Limb (tissue), 2 donors: ENCODE results near the gene RGS11.

ENCODE experiments used
- DNase-seq, 2 donors: peaks; one replicate each; pipeline ENCODE4 v3.0.0-alpha.2; 2016; ENCODE audit errors: extremely low spot score in 2 of 2

Gene RGS11

GRCh38 chr16:296806-297510, 21.2 kb upstream of the RGS11 start:
- DNase-seq = no peak

GRCh38 chr16:296276-296675, 20.5 kb upstream of the RGS11 start:
- DNase-seq = no peak

GRCh38 chr16:293043-293775, 17.5 kb upstream of the RGS11 start:
- no peak for DNase-seq

- no peak for DNase-seq
Measured at GRCh38 chr16:291539-291938, 15.8 kb upstream of the RGS11 start.

GRCh38 chr16:290681-291405, 15.1 kb upstream of the RGS11 start:
- DNase-seq = no peak

- DNase-seq = no peak
Measured at GRCh38 chr16:290015-290680, 14.4 kb upstream of the RGS11 start.

- DNase-seq = no peak
Measured at GRCh38 chr16:289395-289997, 13.8 kb upstream of the RGS11 start.

- DNase-seq = no peak
Measured at GRCh38 chr16:287981-288920, 12.5 kb upstream of the RGS11 start.

- DNase-seq = no peak
Measured at GRCh38 chr16:287298-287811, 11.6 kb upstream of the RGS11 start.

- DNase-seq = no peak
Measured at GRCh38 chr16:286491-287297, 10.9 kb upstream of the RGS11 start.

GRCh38 chr16:285146-286055, 9.7 kb upstream of the RGS11 start:
- DNase-seq = no peak

- no peak for DNase-seq
Measured at GRCh38 chr16:284204-285120, 8.7 kb upstream of the RGS11 start.

GRCh38 chr16:283033-283805, 7.5 kb upstream of the RGS11 start, which contains the start of gene PDIA2:
Gene PDIA2 (plus strand): TSS chr16:283164. CDS start chr16:283170, 6 bp downstream.
- DNase-seq = no peak

GRCh38 chr16:282491-282890, 6.7 kb upstream of the RGS11 start:
- DNase-seq = no peak

- DNase-seq = no peak
Measured at GRCh38 chr16:281660-282255, 6.0 kb upstream of the RGS11 start.
